HG02973 (cell line): Measurements from ENCODE around the gene C17orf58.
"Not testable (repeated sequence)": the region's sequence is repeated elsewhere in the genome, so short reads cannot be mapped to it uniquely, and the experiment has no call there.

ENCODE experiments used
- ATAC-seq: cut with Tn5 transposase; IDR thresholded peaks from one replicate; pipeline ENCODE4 v1.9.1; 2021; ENCODE audit warnings: moderate library complexity; ENCODE audit not compliant: unreplicated experiment

Gene C17orf58

GRCh38 chr17:68006797-68007196 is 10.5 kb upstream of the C17orf58 start:
- ATAC-seq: no peak

GRCh38 chr17:68004201-68004600 is 7.9 kb upstream of the C17orf58 start:
- ATAC-seq: no peak

- ATAC-seq: no peak
Measured at GRCh38 chr17:67999291-67999911, 3.1 kb upstream of the C17orf58 start.

GRCh38 chr17:67998466-67998865 is 2.2 kb upstream of the C17orf58 start:
- ATAC-seq: no peak

- no peak for ATAC-seq
Measured at GRCh38 chr17:67995570-67996263, 552 bp downstream of the C17orf58 start.

- no peak for ATAC-seq
Measured at GRCh38 chr17:67994817-67995569, 1.3 kb downstream of the C17orf58 start.

- no peak for ATAC-seq
Measured at GRCh38 chr17:67993998-67994361, 2.3 kb downstream of the C17orf58 start.

GRCh38 chr17:67993153-67993997 is 2.9 kb downstream of the C17orf58 start:
- peak; percentile 64 for ATAC-seq

- peak; percentile 8 for ATAC-seq
Measured at GRCh38 chr17:67992548-67993152, 3.6 kb downstream of the C17orf58 start.

GRCh38 chr17:67990909-67991308 is 5.4 kb downstream of the C17orf58 start:
- no peak for ATAC-seq

- no peak for ATAC-seq
Measured at GRCh38 chr17:67983383-67983688, 12.9 kb downstream of the C17orf58 start.

- no peak for ATAC-seq
Measured at GRCh38 chr17:67982686-67983382, 13.4 kb downstream of the C17orf58 start.

- ATAC-seq: no peak
Measured at GRCh38 chr17:67982034-67982640, 14.1 kb downstream of the C17orf58 start.

GRCh38 chr17:67980883-67981282 is 15.4 kb downstream of the C17orf58 start:
- not testable (repeated sequence) for ATAC-seq

- no peak for ATAC-seq
Measured at GRCh38 chr17:67980456-67980855, 15.8 kb downstream of the C17orf58 start.

- not testable (repeated sequence) for ATAC-seq
Measured at GRCh38 chr17:67976306-67976705, 20.0 kb downstream of the C17orf58 start.

GRCh38 chr17:67974598-67975066 is 21.6 kb downstream of the C17orf58 start:
- no peak for ATAC-seq

- ATAC-seq: no peak
Measured at GRCh38 chr17:67974185-67974584, 22.1 kb downstream of the C17orf58 start.

- no peak for ATAC-seq
Measured at GRCh38 chr17:67970783-67971182, 25.5 kb downstream of the C17orf58 start.

- peak; percentile 65 for ATAC-seq
Measured at GRCh38 chr17:67963145-67963572, 33.1 kb downstream of the C17orf58 start.
